SKM-1 treated with dmso at 0.1 percent for 144 hours (cell line): ENCODE measurements around the gene LRRIQ4.
A peak's percentile ranks its signal among the peaks of the same experiment; 100 is the strongest.

Source experiments
- DNase-seq: peaks from one replicate; lab custom pipeline; 2025; ENCODE audit not compliant: unreplicated experiment; lab: John Stamatoyannopoulos, UW

Gene LRRIQ4

DNA sequence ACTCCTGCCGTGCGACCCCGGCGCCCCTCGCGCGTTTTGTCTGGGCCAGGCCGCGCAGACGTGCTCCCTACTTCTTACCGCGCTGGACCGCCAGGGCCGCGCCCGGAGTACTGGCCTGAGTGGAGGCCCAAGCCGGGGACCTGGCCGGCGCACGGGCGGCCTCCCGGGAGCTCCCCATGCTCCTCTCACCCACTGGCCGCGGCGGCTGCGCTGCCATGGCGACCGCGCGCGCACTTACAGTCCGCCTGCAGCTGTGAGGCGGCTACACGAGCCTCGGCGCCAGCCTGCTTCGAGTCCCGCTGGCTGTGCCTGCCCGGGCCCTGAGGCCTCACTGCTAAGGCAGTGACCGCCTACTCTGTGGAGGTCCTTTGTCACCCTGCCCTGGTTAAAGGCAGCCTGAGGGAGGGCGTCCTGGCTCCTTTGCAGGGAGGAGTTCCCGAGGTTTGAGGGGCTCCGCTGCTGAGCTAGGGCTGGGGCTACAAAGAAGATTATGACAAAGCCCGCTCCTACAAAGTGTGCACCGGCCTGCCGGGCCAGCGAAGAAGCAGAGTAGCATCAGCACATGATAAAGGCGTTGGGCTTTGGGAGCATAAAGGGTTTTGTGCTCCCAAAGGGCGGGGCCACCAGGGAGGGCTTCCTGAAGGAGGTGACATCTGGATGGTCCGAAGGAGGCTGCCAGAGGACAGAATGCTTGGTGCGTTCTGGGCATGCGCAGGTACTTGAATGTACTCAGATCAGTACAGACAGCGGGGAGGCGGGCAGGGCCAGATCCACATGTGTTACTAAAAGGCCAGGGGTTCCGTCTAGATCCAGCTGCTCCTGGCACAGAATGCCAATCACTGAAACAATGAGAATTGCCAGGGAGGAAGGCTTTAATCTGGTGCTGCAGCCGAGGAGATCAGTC is at the start of gene LRRIQ4, which contains the start of gene LRRC34:
Gene LRRIQ4 (plus strand): TSS at position 539 of the 904 bp plus-strand sequence. CDS start 9,052 bp downstream, outside the sequence.
Gene LRRC34 (minus strand): TSS at position 573 of the 904 bp plus-strand sequence. CDS start 356 bp downstream, at position 217.
- peak; percentile 90 for DNase-seq

DNA sequence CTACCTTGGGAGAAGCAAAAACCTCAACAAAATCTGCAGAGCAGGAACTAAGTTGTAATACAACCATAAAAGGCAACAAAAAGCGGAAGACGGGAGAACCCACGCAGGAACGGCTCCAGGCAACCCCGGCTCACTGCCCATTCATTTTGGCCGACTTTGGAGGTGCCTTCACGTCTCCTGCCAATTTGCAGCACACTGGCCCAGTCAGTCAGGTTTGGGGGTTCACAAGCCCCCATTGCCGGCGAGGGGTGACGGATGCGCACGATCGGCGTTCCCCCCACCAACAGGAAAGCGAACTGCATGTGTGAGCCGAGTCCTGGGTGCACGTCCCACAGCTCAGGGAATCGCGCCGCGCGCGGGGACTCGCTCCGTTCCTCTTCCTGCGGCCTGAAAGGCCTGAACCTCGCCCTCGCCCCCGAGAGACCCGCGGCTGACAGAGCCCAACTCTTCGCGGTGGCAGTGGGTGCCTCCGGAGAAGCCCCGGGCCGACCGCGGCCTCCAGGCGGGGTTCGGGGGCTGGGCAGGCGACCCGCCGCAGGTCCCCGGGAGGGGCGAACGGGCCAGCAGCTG is 48.3 kb upstream of the LRRIQ4 start:
- peak; percentile 76 for DNase-seq

DNA sequence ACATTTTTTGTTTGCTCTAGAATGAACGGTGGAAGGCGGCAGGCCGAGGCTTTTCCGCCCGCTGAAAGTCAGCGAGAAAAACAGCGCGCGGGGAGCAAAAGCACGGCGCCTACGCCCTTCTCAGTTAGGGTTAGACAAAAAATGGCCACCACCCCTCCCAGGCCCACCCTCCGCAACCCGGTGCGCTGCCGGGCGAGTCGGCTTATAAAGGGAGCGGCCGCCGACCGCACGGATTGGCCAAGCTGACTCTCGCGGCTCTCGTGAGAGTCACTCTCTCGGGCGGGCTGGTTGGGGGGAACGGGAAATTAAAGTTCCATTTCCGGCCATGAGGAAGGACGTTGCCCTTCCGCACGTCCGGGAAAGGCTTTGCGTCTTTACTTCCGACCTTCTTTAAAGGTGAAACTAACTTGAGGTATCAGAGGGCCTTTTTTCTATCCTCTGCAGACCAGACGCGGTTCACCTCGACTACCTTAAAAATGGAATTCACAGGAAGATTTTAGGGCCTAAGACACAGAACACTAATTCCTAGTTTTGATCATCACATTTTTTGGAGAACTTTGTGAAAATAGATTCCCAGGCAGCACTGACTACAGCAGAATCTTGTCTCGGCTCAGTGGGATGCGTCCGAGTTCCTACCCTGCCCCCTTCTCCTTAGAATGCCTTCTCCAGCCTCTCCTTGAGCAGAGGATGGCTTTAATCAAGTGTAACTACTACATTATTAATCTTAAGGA is 47.6 kb upstream of the LRRIQ4 start, which contains the start of gene TERC:
Gene TERC (minus strand): TSS at position 179 of the 731 bp plus-strand sequence.
- peak; percentile 35 for DNase-seq

DNA sequence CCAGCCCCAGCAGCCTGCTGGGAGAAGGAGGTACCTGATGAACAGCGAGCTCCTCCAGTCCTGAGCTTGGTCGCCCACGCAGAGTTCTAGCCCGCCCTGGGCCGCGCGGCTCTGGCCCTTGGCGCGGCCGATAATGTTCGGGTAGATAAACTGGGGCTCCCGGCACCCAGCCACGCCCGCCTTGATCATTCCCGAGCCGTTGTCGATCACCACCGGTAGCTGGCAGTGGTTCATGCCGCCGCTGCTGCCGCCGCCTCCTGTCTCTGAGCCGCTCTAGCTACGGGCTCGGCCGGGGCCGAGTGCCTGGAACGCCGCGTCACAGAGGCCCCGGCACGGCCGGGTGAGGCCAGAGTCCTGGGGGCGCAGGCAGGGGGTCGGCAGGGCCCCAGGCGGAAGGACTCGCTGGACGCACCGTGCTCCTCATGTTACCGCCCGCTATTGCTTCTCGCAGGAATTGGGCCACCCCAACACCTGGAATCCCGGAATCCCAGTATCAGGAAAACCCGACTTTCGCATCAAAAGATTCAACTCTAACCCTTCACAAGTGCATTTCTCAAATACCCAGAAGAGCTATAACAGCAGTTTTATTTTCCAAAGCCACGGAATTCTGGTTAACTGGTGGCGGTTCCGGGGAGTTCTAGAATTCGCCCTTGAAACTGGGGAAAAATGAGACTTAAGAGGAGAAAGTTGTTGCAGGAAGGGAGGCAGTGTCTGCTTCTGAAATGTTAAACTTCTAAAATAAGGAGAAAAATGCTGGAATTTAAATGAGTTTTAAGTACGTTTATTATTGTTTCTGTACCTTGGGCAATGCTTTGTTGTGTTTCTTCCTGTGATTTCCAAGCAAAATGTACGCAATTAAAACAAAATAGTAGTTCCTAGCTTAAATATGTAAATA is 43.1 kb upstream of the LRRIQ4 start, which contains the start of gene ACTRT3:
Gene ACTRT3 (minus strand): TSS at position 275 of the 895 bp plus-strand sequence. CDS start 41 bp downstream, at position 234.
- DNase-seq, result peak; percentile 37

DNA sequence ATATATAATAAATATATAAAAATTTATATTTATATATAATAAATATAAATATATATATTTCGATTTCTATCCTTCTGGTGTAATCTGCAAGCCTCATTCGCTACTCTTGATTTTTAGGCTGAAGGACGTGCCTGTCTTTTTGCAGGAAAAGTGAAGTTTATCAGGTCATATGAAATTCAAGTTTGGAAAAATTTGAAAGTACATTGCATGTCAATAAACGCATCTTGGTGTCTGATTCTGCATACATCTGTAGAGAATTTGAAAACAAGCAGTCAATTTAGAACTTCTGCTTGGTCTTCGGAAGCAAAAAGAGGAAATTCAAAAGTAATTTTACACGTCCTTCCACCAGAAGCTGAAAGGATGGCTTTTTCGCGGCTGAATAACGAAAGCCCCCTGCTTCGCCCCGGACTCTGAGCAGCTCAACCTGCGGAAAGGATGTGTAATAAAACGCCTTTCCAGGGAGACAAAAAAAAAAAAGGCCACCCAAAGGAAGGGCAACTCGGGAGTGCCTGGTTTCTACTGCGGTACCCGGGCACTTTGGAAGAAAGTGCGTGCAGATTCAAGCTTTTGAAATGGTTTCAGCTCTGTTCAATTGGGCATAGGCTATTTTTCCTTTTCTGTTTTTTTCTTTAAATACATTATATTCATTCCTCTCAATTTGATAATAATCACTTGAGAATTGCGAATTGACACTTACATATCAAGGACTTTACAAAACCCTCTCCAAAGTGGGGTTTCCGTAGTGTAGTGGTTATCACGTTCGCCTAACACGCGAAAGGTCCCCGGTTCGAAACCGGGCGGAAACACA is 41.0 kb upstream of the LRRIQ4 start:
- DNase-seq, result peak; percentile 90

DNA sequence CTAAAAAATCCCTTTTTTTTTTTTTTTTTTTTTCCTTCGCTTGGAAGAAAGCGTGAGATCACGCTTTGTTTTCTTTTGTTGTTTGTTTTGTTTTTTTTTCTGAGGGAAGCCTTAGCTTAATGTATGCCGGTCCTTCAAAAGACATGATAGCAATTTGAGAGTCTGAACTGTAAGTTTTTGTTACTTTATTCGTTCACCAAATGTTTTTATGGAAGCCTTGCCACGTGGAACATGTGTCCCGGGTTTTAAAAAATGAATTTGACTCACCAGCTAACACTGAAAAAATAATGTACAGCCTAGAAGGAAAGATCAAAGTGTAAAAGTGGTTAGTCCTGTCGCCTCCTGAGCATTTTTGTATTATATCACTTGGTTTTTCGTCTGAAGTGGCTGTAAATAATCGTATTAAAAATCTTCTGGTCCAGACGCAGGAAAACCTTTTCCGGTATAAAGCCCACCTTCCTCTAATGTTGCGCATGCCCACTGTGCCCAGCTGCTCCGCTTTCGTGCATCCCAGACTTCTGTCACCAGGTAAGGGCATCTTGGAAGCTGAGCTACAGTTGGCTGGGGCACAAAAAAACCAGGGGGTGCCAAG is 40.3 kb upstream of the LRRIQ4 start:
- peak; percentile 67 for DNase-seq

DNA sequence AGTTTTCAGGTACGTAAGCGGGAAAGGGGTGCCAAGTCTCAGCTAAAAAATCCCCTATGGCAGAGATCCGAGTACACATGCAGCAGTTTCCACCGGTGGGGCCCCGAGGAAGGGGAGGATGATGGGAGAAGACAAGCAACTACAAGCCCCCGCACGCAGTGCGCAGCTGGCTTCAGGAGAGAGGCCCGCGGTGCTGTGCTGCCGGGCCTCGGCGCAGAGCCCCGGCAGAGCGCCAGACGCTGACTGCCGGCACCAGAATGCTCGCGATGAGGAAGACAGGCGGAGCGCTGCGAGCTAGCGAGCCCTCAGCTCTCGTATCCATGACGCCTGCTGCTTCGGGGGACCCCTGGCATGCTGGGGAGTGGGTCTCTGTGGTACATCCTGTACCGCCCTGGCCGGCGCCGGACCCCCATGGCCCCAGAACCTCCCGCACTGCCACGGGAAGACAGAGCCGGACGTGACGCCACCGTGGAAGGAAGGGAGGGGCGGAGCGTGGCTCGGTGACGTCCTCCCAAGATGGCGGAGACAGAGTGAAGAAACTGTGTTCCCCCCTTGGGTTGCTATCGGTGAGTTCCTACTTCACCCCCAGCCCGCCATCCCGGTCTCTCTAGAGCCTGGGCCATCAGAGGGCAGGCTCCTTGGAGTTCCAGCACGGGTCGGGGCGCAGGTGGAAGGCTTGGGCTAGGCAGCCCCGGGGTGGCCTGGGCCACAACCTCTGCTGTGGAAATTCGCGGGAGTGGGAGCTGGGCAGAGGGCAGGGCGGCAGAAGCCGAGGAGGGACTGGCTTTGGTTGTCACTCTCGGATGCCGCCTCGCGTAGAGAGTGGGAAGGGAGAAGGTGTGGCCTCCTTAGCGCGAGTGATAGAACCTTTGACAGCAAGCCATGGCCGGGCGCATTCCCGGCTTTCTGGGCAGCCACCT is 39.5 kb upstream of the LRRIQ4 start, which contains the start of gene MYNN:
Gene MYNN (plus strand): TSS at position 500 of the 920 bp plus-strand sequence. CDS start 900 bp downstream, outside the sequence.
- peak; percentile 91 for DNase-seq

DNA sequence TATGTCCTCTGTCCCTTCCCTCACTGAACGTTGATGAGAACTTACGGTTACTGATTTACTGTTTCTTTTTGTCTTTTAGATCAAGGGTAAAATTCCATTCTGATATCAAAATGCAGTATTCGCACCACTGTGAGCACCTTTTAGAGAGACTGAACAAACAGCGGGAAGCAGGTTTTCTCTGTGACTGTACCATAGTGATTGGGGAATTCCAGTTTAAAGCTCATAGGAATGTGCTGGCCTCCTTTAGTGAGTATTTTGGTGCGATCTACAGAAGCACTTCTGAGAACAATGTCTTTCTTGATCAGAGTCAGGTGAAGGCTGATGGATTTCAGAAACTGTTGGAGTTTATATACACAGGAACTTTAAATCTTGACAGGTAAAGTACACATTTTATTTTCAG is 38.5 kb upstream of the LRRIQ4 start:
- no peak for DNase-seq

DNA sequence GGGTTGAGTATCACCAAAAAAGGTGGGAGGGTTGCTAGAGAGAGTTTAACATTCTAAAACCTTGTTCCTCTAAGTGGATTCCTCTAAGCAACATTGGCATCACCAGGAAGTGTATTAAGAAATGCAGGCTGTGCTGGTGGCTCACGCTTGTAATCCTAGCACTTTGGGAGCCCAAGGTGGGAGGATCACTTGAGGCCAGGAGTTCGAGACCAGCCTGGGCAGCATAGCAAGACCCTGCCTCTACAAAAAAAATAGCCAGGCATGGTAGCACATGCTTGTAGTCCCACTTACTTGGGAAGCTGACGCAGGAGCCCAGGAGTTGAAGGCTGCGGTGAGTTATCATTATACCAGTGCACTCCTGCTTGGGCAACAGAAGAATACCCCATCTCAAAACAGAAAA is 34.8 kb upstream of the LRRIQ4 start:
- DNase-seq, result no peak

DNA sequence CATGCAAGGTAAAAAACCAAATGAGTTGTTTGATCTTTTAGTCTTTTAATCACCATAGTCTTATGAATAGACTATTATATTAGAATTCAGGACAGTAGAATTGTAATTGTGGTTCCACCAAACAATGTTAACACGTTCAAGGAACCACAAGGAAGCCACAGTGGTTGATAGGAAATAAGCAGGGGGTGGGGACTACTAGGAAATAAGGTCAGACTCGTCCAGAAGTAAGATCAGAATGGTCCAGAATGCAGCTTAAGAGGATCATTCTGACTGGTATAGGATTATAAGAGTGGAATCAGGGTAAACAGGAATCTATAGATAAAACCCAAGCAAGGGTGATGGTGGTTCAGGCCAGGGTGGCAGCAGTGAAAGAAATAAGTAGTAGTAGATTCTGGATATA is 31.9 kb upstream of the LRRIQ4 start:
- no peak for DNase-seq

DNA sequence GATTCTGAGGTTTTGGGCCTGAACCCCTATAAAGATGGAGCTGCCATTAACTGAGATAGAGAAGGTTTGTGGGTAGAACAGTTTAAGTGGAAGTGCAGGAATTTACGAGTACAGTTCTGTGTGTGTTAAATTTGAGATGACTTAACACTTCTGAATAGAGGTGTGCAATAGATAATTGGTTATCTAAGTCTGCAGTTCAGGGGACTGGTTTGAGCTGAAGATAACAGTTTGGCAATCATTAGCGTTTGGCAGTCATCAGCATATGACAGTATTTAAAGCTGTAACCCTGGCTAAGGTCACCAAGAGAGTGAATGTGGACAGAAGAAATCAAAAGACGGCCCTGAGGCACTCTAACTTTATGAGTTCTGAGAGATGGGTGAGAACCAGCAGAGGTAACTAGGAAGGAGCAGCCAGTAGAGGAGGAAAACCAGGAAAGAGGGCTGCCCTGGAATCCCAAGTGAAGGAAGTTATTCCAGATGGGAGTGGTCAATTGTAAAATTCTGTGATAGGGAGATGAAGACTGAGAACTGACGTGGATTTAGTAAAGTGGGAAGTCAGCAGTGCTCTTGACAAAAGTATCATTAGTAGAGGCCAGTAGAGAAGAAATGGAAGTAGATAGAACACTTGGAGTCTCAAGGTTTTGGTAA is 31.3 kb upstream of the LRRIQ4 start:
- no peak for DNase-seq

DNA sequence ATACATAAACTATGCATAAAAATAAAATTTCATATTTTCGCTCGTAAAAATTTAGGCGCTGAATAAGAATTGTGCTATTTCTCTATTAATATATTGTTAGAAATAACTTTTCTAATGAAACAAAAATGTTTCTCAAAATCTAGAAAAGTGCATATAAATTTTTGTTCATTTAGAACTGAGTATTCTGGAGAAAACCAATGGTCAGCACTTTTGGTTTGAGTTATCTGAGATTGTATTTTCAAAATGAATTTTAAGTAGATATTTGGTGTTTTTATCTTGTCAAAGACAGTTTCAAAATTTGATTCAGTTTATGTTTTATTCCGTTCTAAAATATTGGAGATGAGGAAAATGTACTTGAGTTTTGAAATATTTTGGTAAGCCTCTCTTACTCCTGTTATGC is 25.6 kb upstream of the LRRIQ4 start:
- DNase-seq, result no peak

DNA sequence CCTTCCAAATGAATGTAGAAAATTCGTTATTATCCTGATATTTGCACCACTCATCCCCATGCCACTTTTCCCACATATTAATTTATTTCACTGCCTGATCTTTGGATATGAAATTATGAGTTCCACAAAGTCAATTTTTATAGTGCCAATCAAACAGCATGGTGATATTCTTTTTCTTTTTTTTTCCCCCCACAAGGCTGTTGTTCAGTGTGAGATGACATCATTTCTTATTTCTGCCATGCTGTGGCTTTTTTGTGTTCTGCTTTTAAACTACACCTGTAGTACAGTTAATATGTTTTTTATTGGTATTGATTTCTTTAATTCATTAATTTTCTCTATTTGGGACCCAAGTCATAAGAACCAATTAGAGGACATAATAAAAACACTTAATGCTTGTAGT is 24.9 kb upstream of the LRRIQ4 start:
- DNase-seq, result no peak

DNA sequence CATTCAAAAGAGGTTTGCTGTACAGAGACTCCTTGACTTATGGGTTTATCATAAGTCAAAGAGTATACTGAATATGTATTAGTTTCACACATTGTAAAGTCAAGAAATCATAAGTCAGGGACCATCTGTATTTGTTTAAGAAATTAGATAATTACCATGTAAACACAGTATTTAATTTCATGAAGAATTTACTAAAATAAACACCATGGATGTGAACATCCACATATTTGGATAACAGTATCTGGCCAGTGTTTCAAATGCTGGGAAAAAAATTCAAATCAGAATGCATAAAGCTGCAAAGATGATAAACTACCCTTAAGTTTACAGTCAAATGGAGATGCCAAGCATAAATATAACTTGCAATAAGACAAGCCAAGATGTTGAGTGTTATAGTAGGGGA is 22.5 kb upstream of the LRRIQ4 start:
- no peak for DNase-seq

DNA sequence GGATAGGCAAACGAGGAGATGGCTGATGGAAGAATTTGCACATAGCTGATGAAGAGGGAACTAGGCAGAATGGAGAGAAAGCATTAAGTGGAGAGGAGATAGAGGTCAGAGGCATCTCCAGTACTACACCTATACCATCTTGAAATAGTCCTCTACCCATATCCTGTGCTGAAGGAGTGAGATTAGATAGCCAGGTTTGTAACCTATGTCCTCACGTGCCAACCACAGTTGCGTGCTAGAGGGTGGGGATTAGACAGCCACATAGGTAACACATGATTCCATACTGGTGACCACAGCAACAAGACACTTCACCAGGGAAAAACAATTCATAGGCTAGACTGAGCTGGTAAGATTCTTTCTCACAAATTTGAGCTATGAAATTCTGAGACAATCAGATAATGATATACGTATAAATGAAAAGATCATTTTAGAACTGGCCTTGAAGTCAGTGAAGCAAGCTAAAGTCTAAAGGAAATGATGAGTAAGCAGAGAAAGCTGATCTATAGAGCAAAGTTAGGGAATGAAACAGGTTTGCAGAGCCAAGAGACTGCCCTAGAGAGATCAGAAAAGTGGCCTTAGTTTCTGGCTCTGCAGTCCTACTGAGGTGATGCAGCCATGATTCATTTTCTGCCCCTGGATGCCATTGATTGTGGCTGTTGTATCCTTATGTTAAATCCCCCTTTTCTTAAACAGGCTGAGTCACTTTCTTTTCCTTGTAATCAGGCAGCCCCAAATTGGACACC is 21.8 kb upstream of the LRRIQ4 start:
- DNase-seq, result no peak

DNA sequence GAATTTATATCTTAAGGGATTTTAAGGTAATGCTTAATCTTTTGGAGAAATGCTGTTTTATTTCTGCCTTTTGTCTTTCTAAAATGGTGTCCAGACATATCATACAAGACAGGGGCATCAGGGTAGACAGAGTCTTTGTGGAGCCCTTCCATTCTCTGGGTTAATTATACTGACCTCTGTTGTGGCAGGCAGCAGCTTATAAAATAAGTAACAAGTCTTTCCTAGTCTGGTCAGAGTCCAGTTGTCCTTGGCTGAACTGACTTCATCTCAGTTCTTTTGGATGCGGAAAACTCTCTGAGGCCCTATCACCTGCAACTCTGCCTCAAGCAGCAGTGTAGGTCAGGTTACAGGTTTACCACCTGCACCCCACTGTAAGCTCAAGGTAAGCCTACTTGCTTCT is 20.3 kb upstream of the LRRIQ4 start:
- no peak for DNase-seq

DNA sequence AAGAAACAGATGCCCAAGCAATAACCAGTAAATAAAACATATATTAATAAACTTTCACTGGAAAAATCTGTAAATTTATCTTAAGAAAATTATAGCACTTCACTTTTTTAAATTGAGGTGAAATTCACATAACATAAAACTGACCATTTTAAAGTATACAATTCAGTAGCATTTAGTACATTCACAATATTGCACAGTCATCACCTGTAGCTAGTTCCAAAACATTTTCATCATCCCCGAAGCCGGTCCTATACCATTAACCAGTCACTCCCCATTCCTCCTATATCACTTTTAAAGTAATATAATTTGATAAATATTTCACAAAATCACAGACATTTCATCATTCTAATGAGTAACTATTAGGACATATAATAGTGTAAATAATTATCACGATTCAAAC is 8.0 kb upstream of the LRRIQ4 start:
- no peak for DNase-seq
